Glomerular endothelial cell (primary cell): ENCODE results near the gene DERA. TPM values are rescaled to one million over a fixed set of nuclear protein-coding genes. Genes with fewer than 3 reads are reported as not detected.
"Not testable (repeated sequence)": the region's sequence is repeated elsewhere in the genome, so short reads cannot be mapped to it uniquely, and the experiment has no call there.

ENCODE experiments used
- DNase-seq: peaks from one replicate; pipeline ENCODE4 v3.0.0-alpha.2; 2011; ENCODE audit warnings: low read depth, low spot score; ENCODE audit errors: extremely low read depth
- total RNA-seq: library from RNA; depleted of rRNA; stranded (reverse); fragments of >200 nt; gene quantifications from 2 replicates; pipeline ENCODE4 v1.2.3, GENCODE V29; 2015

DERA gene
- total RNA-seq, 1 donor from 2014 or later: 35.7 TPM

DNA sequence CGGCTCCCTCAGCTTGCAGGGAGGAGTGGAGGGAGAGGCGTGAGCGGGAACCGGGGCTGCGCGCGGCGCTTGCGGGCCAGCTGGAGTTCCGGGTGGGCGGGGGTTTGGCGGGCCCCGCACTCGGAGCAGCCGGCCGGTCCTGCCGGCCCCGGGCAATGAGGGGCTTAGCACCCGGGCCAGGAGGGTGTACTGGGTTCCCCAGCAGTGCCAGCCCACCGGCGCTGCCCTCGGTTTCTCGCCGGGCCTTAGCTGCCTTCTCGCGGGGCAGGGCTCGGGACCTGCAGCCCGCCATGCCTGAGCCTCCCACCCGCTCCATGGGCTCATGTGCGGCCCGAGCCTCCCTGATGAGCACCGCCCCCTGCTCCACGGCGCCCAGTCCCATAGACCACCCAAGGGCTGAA lies 146.2 kb downstream of the DERA start:
- not testable (repeated sequence) for DNase-seq

DNA sequence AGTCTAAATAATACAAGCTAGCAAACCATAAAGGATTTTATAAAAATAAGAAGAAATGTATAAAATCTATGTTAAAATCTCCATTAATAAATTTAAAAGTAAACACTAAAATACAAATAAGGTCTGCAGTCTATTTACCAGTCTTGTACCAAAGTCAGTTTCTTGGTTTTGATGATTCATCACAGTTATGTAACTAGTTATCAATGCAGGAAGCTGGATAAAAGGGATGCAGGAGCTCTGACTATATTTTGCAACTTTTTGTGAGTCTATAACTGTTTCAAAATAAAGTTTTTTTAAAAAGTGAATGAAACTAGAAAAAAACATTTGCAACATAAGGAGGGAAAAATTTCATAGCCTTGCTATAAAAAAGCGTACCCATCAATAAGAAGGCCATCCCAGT lies 151.5 kb downstream of the DERA start:
- DNase-seq: no peak

DNA sequence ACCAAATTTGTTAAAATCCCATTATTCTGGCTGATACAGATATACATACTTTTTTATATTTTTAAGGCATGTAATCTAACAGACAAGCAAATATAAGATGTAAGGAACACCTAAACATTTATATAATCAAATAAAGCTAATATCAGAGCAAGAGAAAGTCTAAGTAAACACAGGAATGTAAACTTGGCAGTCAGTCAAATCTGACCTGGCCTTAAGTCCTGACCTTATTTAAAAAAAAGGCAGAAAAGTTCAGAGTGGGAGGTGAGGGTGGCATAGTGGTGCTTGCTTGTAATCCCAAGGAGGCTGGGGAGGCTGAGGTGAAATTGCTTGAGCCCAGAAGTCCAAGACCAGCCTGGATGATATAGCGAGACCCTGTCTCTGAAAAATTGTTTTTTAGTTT lies 152.6 kb downstream of the DERA start:
- DNase-seq: no peak

DNA sequence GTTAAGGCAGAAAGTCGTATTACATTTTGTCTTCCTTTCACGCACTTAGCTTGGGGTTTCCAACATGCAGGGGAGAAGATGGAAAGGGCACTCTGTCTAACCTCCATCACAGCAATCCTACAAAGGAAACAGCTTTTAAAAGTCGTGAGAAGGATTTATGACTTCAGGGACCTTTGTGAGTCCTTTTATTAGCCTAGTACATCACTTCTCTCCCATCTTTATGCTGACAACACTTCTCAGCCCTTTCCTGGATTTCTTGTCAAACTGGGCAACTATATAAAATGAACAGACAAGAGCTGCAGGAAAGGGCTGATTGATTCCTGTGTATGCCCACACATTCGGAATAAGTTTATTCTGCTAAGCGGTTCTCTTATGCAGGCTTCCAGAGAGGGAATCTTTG lies 159.0 kb downstream of the DERA start:
- no peak for DNase-seq

DNA sequence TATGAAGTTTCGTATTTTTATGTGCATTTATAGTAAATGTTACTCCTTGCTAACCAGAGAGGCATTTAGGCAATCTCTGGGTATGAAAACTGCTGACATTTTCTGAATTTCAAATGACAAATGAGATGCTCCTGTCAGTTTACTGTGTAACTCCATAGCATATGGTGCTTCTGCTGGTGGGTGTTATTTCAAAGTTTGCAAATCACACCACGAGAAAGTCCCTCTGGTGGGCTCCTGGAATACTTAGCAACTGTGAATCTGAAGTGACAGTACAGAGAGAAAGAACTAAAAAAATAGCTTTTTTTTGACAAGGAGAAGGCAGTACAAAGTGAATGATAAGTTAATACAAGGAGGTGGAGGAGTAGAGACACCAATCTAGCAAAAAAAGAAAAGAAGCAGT lies 161.5 kb downstream of the DERA start:
- DNase-seq: no peak

DNA sequence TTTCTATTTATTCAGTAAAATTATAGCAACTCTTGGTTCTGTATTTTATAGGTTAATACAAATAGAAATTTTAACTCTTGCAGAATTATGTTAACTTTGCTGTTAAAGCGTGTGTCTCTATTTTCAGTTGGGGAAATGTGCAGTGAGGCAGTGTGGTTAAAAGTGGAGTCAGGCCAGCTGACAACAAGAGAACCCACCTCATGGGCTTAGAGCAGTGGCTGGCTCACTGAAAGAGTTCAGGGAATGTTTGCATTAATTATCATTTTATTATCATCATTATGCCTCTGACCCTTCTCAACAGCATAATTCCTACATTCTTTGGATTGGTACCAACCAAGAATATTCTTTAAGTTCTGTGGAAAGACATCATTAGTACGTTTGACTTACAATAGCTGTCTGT lies 163.8 kb downstream of the DERA start:
- no peak for DNase-seq

DNA sequence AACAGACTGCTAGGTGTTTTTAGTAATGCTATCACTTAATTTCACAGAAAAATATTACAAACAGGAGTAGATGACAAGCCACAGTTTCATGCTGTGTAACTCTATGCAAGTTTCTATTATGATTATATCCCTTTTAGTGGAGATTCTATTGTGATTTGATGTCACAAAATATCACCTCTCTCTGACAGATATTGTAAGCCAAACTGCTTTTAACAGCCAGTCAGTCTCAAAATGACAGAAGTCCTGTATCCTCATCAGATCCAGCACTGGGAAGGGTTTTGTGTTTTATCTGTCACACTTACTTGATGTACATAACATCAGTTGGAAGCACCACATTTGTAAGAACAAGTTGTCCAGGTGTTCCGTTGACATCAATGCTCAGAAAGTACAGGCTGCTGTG lies 164.8 kb downstream of the DERA start:
- DNase-seq: no peak

DNA sequence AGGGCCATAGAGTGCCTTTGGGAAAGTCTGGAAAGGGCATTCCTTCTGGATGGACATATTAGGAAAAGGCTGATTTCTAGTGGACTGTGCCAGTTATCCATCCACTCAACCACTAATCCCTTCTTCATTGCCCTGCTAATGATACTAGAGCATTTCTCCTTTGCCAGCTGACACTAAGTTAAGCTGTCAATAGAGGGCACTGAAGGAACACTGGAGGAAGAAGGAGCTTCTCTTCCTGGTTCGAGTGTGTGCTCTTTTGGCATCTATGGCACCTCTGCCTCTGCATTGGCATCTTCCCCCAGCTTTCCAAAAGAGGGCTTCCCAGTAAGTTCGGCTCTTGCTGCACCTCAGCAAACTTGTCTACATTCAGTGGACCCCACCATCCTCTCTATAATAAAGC lies 165.4 kb downstream of the DERA start:
- no peak for DNase-seq

DNA sequence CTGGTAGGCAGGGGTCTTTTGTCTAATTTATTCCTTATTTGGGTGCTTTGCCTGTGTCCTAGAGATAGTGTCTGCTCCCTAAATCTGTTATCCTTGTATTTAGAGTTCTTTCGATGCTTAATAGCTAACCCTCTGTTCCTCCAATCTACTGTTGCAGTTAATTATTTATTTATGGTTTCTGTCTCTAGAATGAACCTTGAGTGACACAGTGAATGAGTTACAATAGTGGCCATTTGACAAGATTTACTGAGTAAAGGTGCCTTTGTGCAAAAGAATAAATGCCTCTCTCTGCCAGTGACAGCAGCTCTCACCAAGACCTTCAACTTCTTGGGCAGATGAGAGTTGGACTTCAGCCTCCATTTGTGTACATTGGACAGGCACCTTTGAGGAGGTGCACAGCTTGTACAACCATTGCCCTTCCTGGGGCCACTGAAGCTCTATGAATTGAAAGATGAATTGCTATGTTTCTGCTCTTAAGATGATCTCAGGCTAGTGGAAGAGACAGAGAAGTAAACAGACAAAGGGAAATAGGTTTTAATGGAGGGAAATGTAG lies 165.9 kb downstream of the DERA start:
- DNase-seq: no peak

DNA sequence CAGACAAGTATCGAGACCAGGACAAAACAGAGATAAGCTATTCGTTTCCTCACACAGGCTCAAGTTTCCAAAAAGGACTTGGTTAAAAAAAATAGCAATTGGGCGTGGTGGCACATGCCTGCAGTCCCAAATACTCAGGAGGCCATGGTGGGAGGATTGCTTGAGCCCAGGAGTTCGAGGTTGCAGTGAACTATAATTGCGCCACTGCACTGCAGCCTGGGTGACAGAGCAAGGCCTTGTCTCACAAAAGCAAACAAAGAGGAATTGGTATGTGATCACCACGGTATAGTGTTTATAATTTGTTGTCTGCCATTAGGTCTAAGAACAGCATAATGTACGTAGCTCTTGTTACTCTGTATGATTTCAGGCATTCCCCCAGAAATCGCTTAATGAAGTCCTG lies 175.3 kb downstream of the DERA start:
- no peak for DNase-seq

DNA sequence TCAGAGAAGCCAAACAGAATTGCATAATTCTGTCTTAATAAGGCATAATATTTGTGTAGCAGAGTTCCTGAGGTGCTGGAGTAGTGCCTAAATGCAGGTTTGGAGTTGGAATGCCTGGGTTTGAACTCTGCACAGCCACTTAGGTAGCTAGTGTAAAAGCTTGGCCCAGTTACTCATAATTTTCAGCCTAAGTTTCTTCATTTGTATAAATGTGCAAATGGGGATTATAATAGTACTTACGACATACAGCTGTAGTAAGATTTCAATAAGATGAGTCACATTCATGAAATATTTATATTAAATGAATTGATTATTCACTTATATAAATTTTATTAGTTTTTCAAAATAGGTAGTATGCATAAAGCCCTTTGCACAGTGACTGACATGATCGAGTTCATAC lies 175.8 kb downstream of the DERA start:
- DNase-seq: no peak

Other genes with a start within 250 kb of the DERA start
- gene EPS8, start 121.9 kb upstream of the DERA start, total RNA-seq: 7.2 and 22.0 TPM in 2 replicates
- gene STRAP, start 28.9 kb upstream of the DERA start, total RNA-seq: 80.9 and 99.8 TPM in 2 replicates